Neural cell (in vitro differentiated cells): ENCODE measurements around the gene HBA2. TPM values are rescaled to one million over a fixed set of nuclear protein-coding genes. Genes with fewer than 3 reads are reported as not detected.

Experiments
- H2AFZ ChIP-seq: fragments of 200-600, 300-800 bp; sonication (generic), shearing (Covaris generic); 2 replicates; pipeline ENCODE4 v1.6.0; 2014; ENCODE audit warnings: low read depth, mild to moderate bottlenecking, antibody characterized with exemption, low read length, moderate library complexity
- H3F3A ChIP-seq: fragments of 200-600 bp; shearing (Covaris generic); 2 replicates; pipeline ENCODE4 v1.6.1; 2016; ENCODE audit warnings: mild to moderate bottlenecking, moderate library complexity, mixed read lengths, antibody characterized with exemption, low read length; ENCODE audit not compliant: insufficient read depth, poor library complexity, severe bottlenecking
- H3K27ac ChIP-seq: fragments of 200-600, 300-800 bp; sonication (generic), shearing (Covaris generic); 2 replicates; pipeline ENCODE4 v1.5.1; 2014; ENCODE audit warnings: mild to moderate bottlenecking, low read length, moderate library complexity
- H3K27me3 ChIP-seq: fragments of 300-800, 200-600 bp; sonication (generic), shearing (Covaris generic); 2 replicates; pipeline ENCODE4 v1.6.0; 2014; ENCODE audit warnings: mild to moderate bottlenecking, low read depth, low read length, moderate library complexity; ENCODE audit not compliant: insufficient read depth
- H3K36me3 ChIP-seq: fragments of 300-800, 200-600 bp; sonication (generic), shearing (Covaris generic); 2 replicates; pipeline ENCODE4 v1.5.1; 2014; ENCODE audit warnings: mild to moderate bottlenecking, antibody characterized with exemption, low read length, moderate library complexity; ENCODE audit not compliant: insufficient read depth
- H3K4me2 ChIP-seq: fragments of 300-800, 200-600 bp; sonication (generic), shearing (Covaris generic); 2 replicates; pipeline ENCODE4 v1.6.0; 2014; ENCODE audit warnings: mild to moderate bottlenecking, low read length
- H3K4me3 ChIP-seq: fragments of 300-800, 200-600 bp; sonication (generic), shearing (Covaris generic); 2 replicates; pipeline ENCODE4 v1.5.1; 2014; ENCODE audit warnings: mild to moderate bottlenecking, low read length, moderate library complexity
- H3K79me2 ChIP-seq: fragments of 200-600 bp; shearing (Covaris generic); replicated peaks from 2 replicates; pipeline ENCODE4 v1.6.0; 2014; ENCODE audit warnings: mild to moderate bottlenecking, low read length, moderate library complexity; ENCODE audit not compliant: insufficient read depth
- H3K9ac ChIP-seq: fragments of 300-800, 200-600 bp; sonication (generic), shearing (Covaris generic); 2 replicates; pipeline ENCODE4 v1.6.1; 2016; ENCODE audit warnings: mild to moderate bottlenecking, low read length, mixed read lengths
- H3K9me2 ChIP-seq: fragments of 200-600 bp; shearing (Covaris generic); 2 replicates; pipeline ENCODE4 v1.6.1; 2016; ENCODE audit warnings: mild to moderate bottlenecking, low read length, mixed read lengths; ENCODE audit not compliant: insufficient read depth
- H3K9me3 ChIP-seq: fragments of 200-600, 300-800 bp; sonication (generic), shearing (Covaris generic); 2 replicates; pipeline ENCODE4 v1.6.1; 2016; ENCODE audit warnings: mild to moderate bottlenecking, mixed run types, low read length, moderate library complexity, mixed read lengths
- H4K20me1 ChIP-seq: fragments of 200-600 bp; shearing (Covaris generic); 2 replicates; pipeline ENCODE4 v1.6.1; 2016; ENCODE audit warnings: mild to moderate bottlenecking, mixed run types; ENCODE audit not compliant: insufficient read depth
- CTCF ChIP-seq: fragments of 450-650 bp; IDR thresholded peaks from 2 replicates; pipeline ENCODE4 v1.5.1; 2014; ENCODE audit warnings: antibody characterized with exemption, mild to moderate bottlenecking, moderate library complexity; ENCODE audit not compliant: poor library complexity, severe bottlenecking
- EP300 ChIP-seq: fragments of 450-650 bp; conservative IDR thresholded peaks from 2 replicates; pipeline ENCODE4 v1.6.1; 2014; ENCODE audit warnings: antibody characterized with exemption, mild to moderate bottlenecking, moderate library complexity; ENCODE audit not compliant: poor library complexity, severe bottlenecking
- EZH2 ChIP-seq: fragments of 200-600, 300-800 bp; shearing (Covaris generic), sonication (generic); IDR thresholded peaks from 2 replicates; pipeline ENCODE4 v1.6.1; 2014; ENCODE audit warnings: antibody characterized with exemption, low read length, borderline replicate concordance, mild to moderate bottlenecking; ENCODE audit not compliant: insufficient read depth, poor library complexity, severe bottlenecking
- MXI1 ChIP-seq: fragments of 450-650 bp; conservative IDR thresholded peaks from 2 replicates; pipeline ENCODE4 v1.6.1; 2014; ENCODE audit warnings: antibody characterized with exemption, mild to moderate bottlenecking; ENCODE audit not compliant: poor library complexity, severe bottlenecking
- POLR2AphosphoS5 ChIP-seq: IDR thresholded peaks from 2 replicates; pipeline ENCODE4 v1.6.1; 2012
- RAD21 ChIP-seq: fragments of 450-650 bp; conservative IDR thresholded peaks from 2 replicates; pipeline ENCODE4 v1.6.1; 2014; ENCODE audit warnings: antibody characterized with exemption, mild to moderate bottlenecking, moderate library complexity
- REST ChIP-seq: IDR thresholded peaks from 2 replicates; pipeline ENCODE4 v1.6.1; 2012; ENCODE audit warnings: borderline replicate concordance
- SMC3 ChIP-seq: fragments of 450-650 bp; conservative IDR thresholded peaks from 2 replicates; pipeline ENCODE4 v1.6.1; 2014; ENCODE audit warnings: antibody characterized with exemption, mild to moderate bottlenecking, moderate library complexity; ENCODE audit not compliant: poor library complexity
- TAF1 ChIP-seq: IDR thresholded peaks from 2 replicates; pipeline ENCODE4 v1.6.1; 2012; ENCODE audit warnings: low read depth
- polyA plus RNA-seq: library from polyadenylated mRNA; depleted of rRNA; stranded (reverse); fragments of >200 nt; gene quantifications from 2 replicates; pipeline ENCODE4 v1.2.3, GENCODE V29; 2014

The HBA2 gene
- polyA plus RNA-seq, 1 donor from 2014 or later = not detected

GRCh38 chr16:129075-129474 lies 43.6 kb upstream of the HBA2 start:
- no peaks in the 10 kb centered on the region for H4K20me1 ChIP-seq
- TF ChIP-seq EZH2 = no peak
- no peak for TF ChIP-seq TAF1
- TF ChIP-seq SMC3 = no peak
- no peaks in the 10 kb centered on the region for H3K79me2 ChIP-seq

GRCh38 chr16:130533-131173 lies 42.0 kb upstream of the HBA2 start:
- TF ChIP-seq CTCF (no peak), REST (no peak), RAD21 (no peak), POLR2AphosphoS5 (no peak), SMC3 (no peak)
- no peaks in the 10 kb centered on the region for H3K9me2 ChIP-seq
- H3K36me3 ChIP-seq = no peaks in the 10 kb centered on the region
- H2AFZ ChIP-seq = no peak overlapping the region
- no peaks in the 10 kb centered on the region for H4K20me1 ChIP-seq
- no peaks in the 10 kb centered on the region for H3K79me2 ChIP-seq
- no peak overlapping the region for H3K27ac ChIP-seq
- no peak overlapping the region for H3K4me2 ChIP-seq
- H3K4me3 ChIP-seq = no peak overlapping the region
- H3K27me3 ChIP-seq = no peaks in the 10 kb centered on the region
- no peaks in the 10 kb centered on the region for H3K9me3 ChIP-seq
- H3K9ac ChIP-seq = no peak overlapping the region
- no peaks in the 10 kb centered on the region for H3F3A ChIP-seq

More at GRCh38 chr16:129075-129474, 43.6 kb upstream of the HBA2 start:
- no peaks in the 10 kb centered on the region for H3K9me3 ChIP-seq
- H3K9ac ChIP-seq = no peak overlapping the region
- no peak overlapping the region for H3K4me2 ChIP-seq
- no peak overlapping the region for H3K4me3 ChIP-seq
- no peak overlapping the region for H2AFZ ChIP-seq
- no peaks in the 10 kb centered on the region for H3K9me2 ChIP-seq
- no peaks in the 10 kb centered on the region for H3K36me3 ChIP-seq
- H3K27ac ChIP-seq = no peak overlapping the region
- no peaks in the 10 kb centered on the region for H3F3A ChIP-seq
- no peaks in the 10 kb centered on the region for H3K27me3 ChIP-seq

GRCh38 chr16:132120-132519 lies 40.6 kb upstream of the HBA2 start:
- no peaks in the 10 kb centered on the region for H3K36me3 ChIP-seq
- no peaks in the 10 kb centered on the region for H3K79me2 ChIP-seq
- no peak overlapping the region for H2AFZ ChIP-seq
- no peak overlapping the region for H3K9ac ChIP-seq
- H3K27me3 ChIP-seq = no peaks in the 10 kb centered on the region
- H3K9me3 ChIP-seq = no peaks in the 10 kb centered on the region
- no peaks in the 10 kb centered on the region for H3K9me2 ChIP-seq
- H3F3A ChIP-seq = no peaks in the 10 kb centered on the region
- no peak overlapping the region for H3K27ac ChIP-seq
- no peaks in the 10 kb centered on the region for H4K20me1 ChIP-seq
- no peak overlapping the region for H3K4me2 ChIP-seq
- H3K4me3 ChIP-seq = no peak overlapping the region
- no peak for TF ChIP-seq RAD21
- TF ChIP-seq POLR2AphosphoS5 = no peak
- no peak for TF ChIP-seq REST
- no peak for TF ChIP-seq EZH2
- TF ChIP-seq TAF1 = no peak
- no peak for TF ChIP-seq CTCF
- no peak for TF ChIP-seq SMC3
- no peak for TF ChIP-seq MXI1
- TF ChIP-seq EP300 = no peak
